Measurements from ENCODE around the gene PTPRM.

The PTPRM gene

GRCh38 chr18:8073167-8073566 is 506.1 kb downstream of the PTPRM start:
- H3K27ac ChIP-seq (ENCODE audit: low read depth, low read length), result no peak overlapping the region

GRCh38 chr18:8080092-8080491 is 513.0 kb downstream of the PTPRM start:
- no peaks in the 10 kb centered on the region for H3K27me3 ChIP-seq (ENCODE audit: low read length)
- H3F3A ChIP-seq (ENCODE audit: insufficient read depth), result no peaks in the 10 kb centered on the region
- no peaks in the 10 kb centered on the region for H3K79me2 ChIP-seq (ENCODE audit: insufficient read depth, low read length)
- no peaks in the 10 kb centered on the region for H4K20me1 ChIP-seq (ENCODE audit: low read depth, low read length)
- H3K4me2 ChIP-seq (ENCODE audit: low read depth, low read length, poor library complexity, severe bottlenecking), result no peak overlapping the region
- no peaks in the 10 kb centered on the region for H3K9me2 ChIP-seq (replicated peaks; ENCODE audit: insufficient read depth, low read length)
- no peak for TF ChIP-seq CTCF (IDR thresholded peaks at IDR 0.05; ENCODE audit: insufficient read depth, low read length, poor library complexity, severe bottlenecking)
- no peak for TF ChIP-seq EZH2phosphoT487 (conservative IDR thresholded peaks at IDR 0.05; ENCODE audit: low read length)
- H3K27ac ChIP-seq (ENCODE audit: low read depth, low read length), result no peak overlapping the region
- H3K4me3 ChIP-seq (ENCODE audit: insufficient read depth, low read length, poor library complexity, severe bottlenecking), result no peak overlapping the region
- no peak overlapping the region for H2AFZ ChIP-seq (ENCODE audit: low read depth, low read length, severe bottlenecking)
- H3K36me3 ChIP-seq (ENCODE audit: low read length), result no peaks in the 10 kb centered on the region
- H3K9me3 ChIP-seq (ENCODE audit: insufficient read depth, low read length), result no peaks in the 10 kb centered on the region
- no peak overlapping the region for H3K9ac ChIP-seq (ENCODE audit: low read length)

More at GRCh38 chr18:8073167-8073566, 506.1 kb downstream of the PTPRM start:
- H3K4me3 ChIP-seq (ENCODE audit: insufficient read depth, low read length, poor library complexity, severe bottlenecking), result no peak overlapping the region
- H4K20me1 ChIP-seq (ENCODE audit: low read depth, low read length), result no peaks in the 10 kb centered on the region
- H3K27me3 ChIP-seq (ENCODE audit: low read length), result no peaks in the 10 kb centered on the region
- H2AFZ ChIP-seq (ENCODE audit: low read depth, low read length, severe bottlenecking), result no peak overlapping the region
- H3K9me2 ChIP-seq (replicated peaks; ENCODE audit: insufficient read depth, low read length), result no peaks in the 10 kb centered on the region
- H3K36me3 ChIP-seq (ENCODE audit: low read length), result no peaks in the 10 kb centered on the region
- H3K9me3 ChIP-seq (ENCODE audit: insufficient read depth, low read length), result no peaks in the 10 kb centered on the region
- no peaks in the 10 kb centered on the region for H3F3A ChIP-seq (ENCODE audit: insufficient read depth)
- no peak overlapping the region for H3K4me2 ChIP-seq (ENCODE audit: low read depth, low read length, poor library complexity, severe bottlenecking)
- no peaks in the 10 kb centered on the region for H3K79me2 ChIP-seq (ENCODE audit: insufficient read depth, low read length)
- TF ChIP-seq EZH2phosphoT487 (conservative IDR thresholded peaks at IDR 0.05; ENCODE audit: low read length) (no peak), CTCF (IDR thresholded peaks at IDR 0.05; ENCODE audit: insufficient read depth, low read length, poor library complexity, severe bottlenecking) (no peak)
- no peak overlapping the region for H3K9ac ChIP-seq (ENCODE audit: low read length)

GRCh38 chr18:8081267-8081666 is 514.2 kb downstream of the PTPRM start:
- Histone ChIP-seq H3K27ac (ENCODE audit: low read depth, low read length) (no peak overlapping the region), H3K36me3 (ENCODE audit: low read length) (no peaks in the 10 kb centered on the region), H3F3A (ENCODE audit: insufficient read depth) (no peaks in the 10 kb centered on the region), H3K9me2 (replicated peaks; ENCODE audit: insufficient read depth, low read length) (no peaks in the 10 kb centered on the region), H3K79me2 (ENCODE audit: insufficient read depth, low read length) (no peaks in the 10 kb centered on the region), H3K4me3 (ENCODE audit: insufficient read depth, low read length, poor library complexity, severe bottlenecking) (no peak overlapping the region), H3K9ac (ENCODE audit: low read length) (no peak overlapping the region), H4K20me1 (ENCODE audit: low read depth, low read length) (no peaks in the 10 kb centered on the region), H3K9me3 (ENCODE audit: insufficient read depth, low read length) (no peaks in the 10 kb centered on the region), H3K4me2 (ENCODE audit: low read depth, low read length, poor library complexity, severe bottlenecking) (no peak overlapping the region), H2AFZ (ENCODE audit: low read depth, low read length, severe bottlenecking) (no peak overlapping the region), H3K27me3 (ENCODE audit: low read length) (no peaks in the 10 kb centered on the region)
- TF ChIP-seq CTCF (IDR thresholded peaks at IDR 0.05; ENCODE audit: insufficient read depth, low read length, poor library complexity, severe bottlenecking) (no peak), EZH2phosphoT487 (conservative IDR thresholded peaks at IDR 0.05; ENCODE audit: low read length) (no peak)

Measured in SU-DHL-6 (cell line).